ENCODE measurements around the gene PODNL1. TPM values are rescaled to one million over a fixed set of nuclear protein-coding genes. Genes with fewer than 3 reads are reported as not detected.

Gene PODNL1
- total RNA-seq, 3 donors from 2014 or later = 0.08 to 0.30 TPM; not detected in 1

DNA sequence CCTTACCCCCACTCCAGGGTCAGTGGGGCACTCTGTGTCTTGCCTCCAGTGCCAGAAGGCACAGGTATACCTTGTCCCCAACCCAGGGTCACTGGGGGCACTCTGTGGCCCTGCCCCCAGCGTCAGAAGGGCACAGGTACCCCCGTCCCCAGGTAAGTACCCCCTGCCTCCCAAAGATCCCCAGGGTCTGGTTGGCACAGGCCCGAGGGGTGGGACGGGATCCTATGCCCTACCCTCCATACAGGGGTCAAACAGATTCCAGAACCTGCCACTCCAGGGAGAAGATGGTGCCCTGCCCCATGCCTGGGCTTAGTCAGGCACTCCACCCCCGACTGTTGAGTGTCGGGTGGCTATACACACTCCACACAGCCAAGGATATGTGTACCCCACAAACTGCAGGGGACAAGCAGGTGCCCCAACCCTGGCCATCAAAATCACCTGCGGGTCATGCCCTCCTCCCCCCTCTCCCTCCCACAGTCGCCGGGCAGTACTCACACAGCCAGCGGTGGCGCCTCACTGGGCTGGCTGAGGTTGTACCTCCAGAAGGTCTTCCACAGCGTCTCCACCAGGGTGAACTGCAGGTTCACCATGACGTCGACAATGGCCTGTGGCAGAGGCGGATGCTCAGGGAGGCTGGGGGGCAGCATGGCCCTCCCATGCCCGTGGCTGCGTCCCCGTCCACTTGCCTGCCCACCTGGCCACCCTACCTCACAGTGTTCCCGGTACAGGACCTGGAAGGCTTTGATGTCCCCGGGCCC is 27.9 kb upstream of the PODNL1 start:
- H3K9me3 Mint-ChIP-seq = no peaks in the 10 kb centered on the region
- no peaks in the 10 kb centered on the region for H3K27me3 Mint-ChIP-seq (ENCODE audit: low read depth)
- no peaks in the 10 kb centered on the region for H3K4me1 Mint-ChIP-seq (ENCODE audit: low read depth)
- H3K36me3 Mint-ChIP-seq (ENCODE audit: insufficient read depth) = peaks cover 14% of the 10 kb centered on the region
- no peak overlapping the region for H3K4me3 Mint-ChIP-seq
- no peak for DNase-seq
- ATAC-seq = no peak

DNA sequence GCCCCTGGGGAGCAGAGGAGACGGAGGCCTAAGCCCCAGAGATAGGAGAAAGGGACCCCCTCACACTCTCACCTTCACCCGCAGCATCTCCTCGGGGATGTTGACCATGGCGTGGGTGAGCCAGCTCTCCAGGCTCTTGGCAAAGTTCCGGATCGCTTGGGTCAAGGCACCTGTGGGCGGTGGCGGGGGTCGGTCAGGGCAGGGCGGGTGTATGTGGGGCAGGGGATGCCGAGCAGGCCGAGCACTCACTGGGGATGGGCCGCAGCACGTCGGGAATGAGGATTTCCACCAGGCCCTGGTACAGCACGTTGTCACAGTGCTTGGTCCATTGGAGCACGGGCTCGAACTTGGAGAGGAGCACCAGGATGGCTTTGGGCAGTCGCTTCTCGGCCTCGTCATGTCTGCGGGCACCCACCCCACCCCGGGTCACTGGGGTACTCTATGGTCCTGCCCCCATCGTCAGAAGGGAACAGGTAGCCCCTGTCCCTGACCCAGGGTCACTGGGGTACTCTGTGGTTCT is 27.2 kb upstream of the PODNL1 start:
- H3K27me3 Mint-ChIP-seq (ENCODE audit: low read depth) = no peaks in the 10 kb centered on the region
- no peaks in the 10 kb centered on the region for H3K4me1 Mint-ChIP-seq (ENCODE audit: low read depth)
- H3K36me3 Mint-ChIP-seq (ENCODE audit: insufficient read depth) = peaks cover 16% of the 10 kb centered on the region
- H3K9me3 Mint-ChIP-seq = no peaks in the 10 kb centered on the region
- DNase-seq (no peak), ATAC-seq (no peak)
- no peak overlapping the region for H3K4me3 Mint-ChIP-seq

- no peak for ATAC-seq
- DNase-seq = no peak
- H3K27me3 Mint-ChIP-seq (ENCODE audit: low read depth) = no peaks in the 10 kb centered on the region
- no peak overlapping the region for H3K4me3 Mint-ChIP-seq
- no peaks in the 10 kb centered on the region for H3K9me3 Mint-ChIP-seq
- H3K4me1 Mint-ChIP-seq (ENCODE audit: low read depth) = no peaks in the 10 kb centered on the region
- peaks cover 17% of the 10 kb centered on the region for H3K36me3 Mint-ChIP-seq (ENCODE audit: insufficient read depth)
Observed at GRCh38 chr19:13964776-13965175, 26.6 kb upstream of the PODNL1 start.

DNA sequence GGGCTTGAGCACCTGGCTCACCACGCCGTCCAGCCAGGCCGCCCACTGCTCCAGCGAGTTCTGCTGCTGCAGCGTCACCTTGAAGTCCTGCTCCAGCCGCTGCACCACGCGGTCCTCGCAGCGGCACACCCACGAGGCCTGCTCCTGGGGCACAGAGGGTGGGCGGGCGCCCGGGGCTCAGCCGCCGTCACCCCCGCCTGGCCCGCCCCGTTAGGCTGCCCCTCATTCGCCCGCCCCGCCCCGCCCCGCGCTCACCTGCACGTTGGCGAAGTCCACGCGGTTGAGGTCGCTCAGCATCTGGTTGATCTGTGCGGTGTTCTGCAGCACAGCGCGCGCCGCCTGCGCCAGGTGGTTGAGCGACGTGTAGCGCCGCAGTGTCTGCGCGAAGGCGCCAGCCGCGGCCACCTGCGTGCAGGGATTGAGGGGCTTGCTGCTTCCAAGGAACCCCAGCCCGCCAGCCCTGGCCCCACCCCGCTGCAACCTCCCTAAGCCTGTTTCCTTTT is 25.4 kb upstream of the PODNL1 start:
- Mint-ChIP-seq H3K4me1 (ENCODE audit: low read depth) (no peaks in the 10 kb centered on the region), H3K4me3 (no peak overlapping the region), H3K9me3 (no peaks in the 10 kb centered on the region), H3K27me3 (ENCODE audit: low read depth) (no peaks in the 10 kb centered on the region), H3K36me3 (ENCODE audit: insufficient read depth) (peaks cover 13% of the 10 kb centered on the region)
- no peak for ATAC-seq
- no peak for DNase-seq

DNA sequence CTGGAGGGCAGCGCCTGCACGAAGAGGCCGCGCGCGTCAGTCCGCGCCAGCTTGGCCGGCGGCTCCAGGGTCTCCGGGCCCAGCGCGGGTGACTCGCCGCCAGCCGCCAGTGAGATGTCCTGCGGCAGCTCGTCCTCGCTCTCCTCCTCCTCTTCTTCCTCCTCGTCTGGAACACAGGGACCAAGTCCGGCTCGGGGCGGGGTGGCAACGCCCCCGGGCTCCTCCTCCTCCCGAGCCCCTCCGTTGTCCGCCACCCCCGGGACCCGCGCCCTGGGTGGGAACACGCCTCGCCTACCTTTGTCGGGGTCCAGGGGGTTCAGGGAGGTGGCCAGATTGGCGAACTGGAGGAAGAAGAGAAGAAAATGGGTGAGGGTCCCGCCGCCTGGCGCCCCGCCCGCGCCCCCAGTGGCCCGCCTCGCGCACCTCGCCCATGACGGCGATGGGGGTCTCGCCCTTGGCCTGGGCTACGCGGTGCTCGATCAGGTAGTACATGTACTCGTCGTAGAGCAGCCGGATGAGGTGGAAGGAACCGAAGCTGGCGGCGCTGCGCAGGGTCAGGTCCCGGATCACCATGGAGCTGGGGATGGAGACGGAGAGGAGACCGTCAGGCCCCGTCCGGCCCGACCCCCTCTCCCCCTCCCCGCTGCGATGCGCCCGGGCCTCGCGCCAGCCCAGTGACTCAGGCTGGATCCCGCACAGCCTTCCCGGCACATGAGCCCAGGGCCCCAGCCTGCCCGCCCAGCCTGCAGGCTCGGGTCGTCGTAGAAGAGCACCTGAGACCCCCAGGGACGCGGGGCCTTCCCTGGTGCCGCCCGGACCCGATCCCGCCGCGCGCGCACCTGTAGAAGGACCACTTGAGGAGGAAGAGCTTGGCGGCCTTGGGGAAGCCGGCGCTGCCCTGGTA is 24.7 kb upstream of the PODNL1 start:
- no peaks in the 10 kb centered on the region for H3K4me1 Mint-ChIP-seq (ENCODE audit: low read depth)
- H3K4me3 Mint-ChIP-seq = no peak overlapping the region
- peaks cover 13% of the 10 kb centered on the region for H3K36me3 Mint-ChIP-seq (ENCODE audit: insufficient read depth)
- H3K9me3 Mint-ChIP-seq = no peaks in the 10 kb centered on the region
- DNase-seq (no peak), ATAC-seq (no peak)
- H3K27me3 Mint-ChIP-seq (ENCODE audit: low read depth) = no peaks in the 10 kb centered on the region

GRCh38 chr19:13961826-13962698 is 23.8 kb upstream of the PODNL1 start:
- H3K9me3 Mint-ChIP-seq = no peaks in the 10 kb centered on the region
- H3K36me3 Mint-ChIP-seq (ENCODE audit: insufficient read depth) = peaks cover 13% of the 10 kb centered on the region
- ATAC-seq (no peak), DNase-seq (no peak)
- H3K27me3 Mint-ChIP-seq (ENCODE audit: low read depth) = no peaks in the 10 kb centered on the region
- no peaks in the 10 kb centered on the region for H3K4me1 Mint-ChIP-seq (ENCODE audit: low read depth)
- H3K4me3 Mint-ChIP-seq = no peak overlapping the region

- no peak overlapping the region for H3K4me3 Mint-ChIP-seq
- DNase-seq (no peak), ATAC-seq (no peak)
- peaks cover 16% of the 10 kb centered on the region for H3K36me3 Mint-ChIP-seq (ENCODE audit: insufficient read depth)
- H3K27me3 Mint-ChIP-seq (ENCODE audit: low read depth) = no peaks in the 10 kb centered on the region
- no peaks in the 10 kb centered on the region for H3K4me1 Mint-ChIP-seq (ENCODE audit: low read depth)
- H3K9me3 Mint-ChIP-seq = no peaks in the 10 kb centered on the region
Observed at GRCh38 chr19:13960863-13961784, 22.9 kb upstream of the PODNL1 start.

DNA sequence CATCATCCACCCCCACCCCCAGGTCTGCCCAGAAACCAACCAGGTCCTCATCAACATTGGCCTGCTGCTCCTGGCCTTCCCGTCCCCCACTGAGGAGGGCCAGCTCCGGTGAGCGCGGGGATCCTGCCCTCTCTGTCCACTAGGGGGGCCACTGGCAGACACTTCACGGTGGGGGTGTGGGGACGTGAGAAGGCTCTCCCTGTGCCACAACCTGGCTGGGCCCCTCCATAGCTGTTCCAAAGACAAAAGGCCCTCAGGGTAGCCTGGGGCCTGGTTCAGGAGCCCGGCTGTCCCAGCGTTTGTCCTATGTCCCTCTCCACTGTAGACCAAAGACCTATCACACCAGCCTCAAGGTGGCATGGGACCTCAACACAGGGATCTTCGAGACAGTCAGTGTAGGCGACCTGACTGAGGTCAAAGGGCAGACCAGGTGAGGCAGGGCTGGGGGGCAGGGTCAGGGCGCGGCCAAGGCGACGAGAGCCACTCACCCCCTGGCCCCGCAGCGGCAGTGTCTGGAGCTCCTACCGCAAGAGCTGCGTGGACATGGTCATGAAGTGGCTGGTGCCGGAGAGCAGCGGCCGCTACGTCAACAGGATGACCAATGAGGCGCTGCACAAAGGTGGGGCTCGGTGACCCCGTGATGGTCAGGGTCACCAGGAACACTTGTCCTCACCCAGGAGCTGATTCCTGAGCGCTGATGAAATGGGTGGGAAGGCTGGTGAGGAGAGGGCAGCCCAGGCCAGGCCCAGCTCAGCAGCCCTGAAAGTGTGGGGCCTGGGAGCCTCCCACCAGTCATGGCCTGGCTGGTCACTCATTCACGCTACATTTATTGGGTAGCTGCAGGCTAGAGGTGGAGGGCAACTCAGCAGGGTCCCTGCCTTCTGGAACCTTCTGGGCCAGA is 22.0 kb upstream of the PODNL1 start:
- Mint-ChIP-seq H3K4me3 (no peak overlapping the region), H3K27me3 (ENCODE audit: low read depth) (no peaks in the 10 kb centered on the region), H3K36me3 (ENCODE audit: insufficient read depth) (peaks cover 16% of the 10 kb centered on the region), H3K9me3 (no peaks in the 10 kb centered on the region), H3K4me1 (ENCODE audit: low read depth) (no peaks in the 10 kb centered on the region)
- ATAC-seq = peak; percentile 47 to 51
- no peak for DNase-seq

DNA sequence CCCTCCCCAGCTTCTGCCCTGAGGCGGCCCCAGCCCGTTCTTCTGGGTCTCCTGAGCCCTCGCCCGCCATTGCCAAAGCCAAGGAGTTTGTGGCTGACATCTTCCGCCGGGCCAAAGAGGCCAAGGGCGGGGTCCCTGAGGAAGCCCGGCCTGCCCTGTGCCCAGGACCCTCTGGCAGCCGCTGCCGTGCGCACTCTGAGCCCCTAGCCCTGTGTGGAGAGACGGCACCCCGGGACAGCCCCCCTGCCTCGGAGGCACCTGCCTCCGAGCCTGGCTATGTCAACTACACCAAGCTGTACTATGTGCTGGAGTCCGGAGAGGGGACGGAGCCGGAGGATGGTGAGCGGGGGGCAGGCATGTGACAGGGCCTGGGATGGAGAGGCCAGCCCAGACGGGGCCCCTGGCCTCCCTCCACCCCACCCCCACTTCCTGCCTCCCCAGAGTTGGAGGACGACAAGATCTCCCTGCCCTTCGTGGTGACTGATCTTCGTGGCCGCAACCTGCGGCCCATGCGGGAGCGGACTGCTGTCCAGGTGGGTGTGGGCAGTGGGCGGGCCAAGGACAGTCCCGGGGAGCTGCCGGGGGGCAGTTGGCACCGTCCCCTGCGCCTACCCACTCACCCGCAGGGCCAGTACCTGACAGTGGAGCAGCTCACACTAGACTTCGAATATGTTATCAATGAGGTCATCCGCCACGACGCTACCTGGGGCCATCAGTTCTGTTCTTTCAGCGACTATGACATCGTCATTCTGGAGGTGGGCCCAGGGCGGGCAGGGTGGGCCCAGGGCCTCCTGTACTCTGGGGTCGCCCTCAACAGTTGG is 21.1 kb upstream of the PODNL1 start:
- H3K4me3 Mint-ChIP-seq = no peak overlapping the region

DNA sequence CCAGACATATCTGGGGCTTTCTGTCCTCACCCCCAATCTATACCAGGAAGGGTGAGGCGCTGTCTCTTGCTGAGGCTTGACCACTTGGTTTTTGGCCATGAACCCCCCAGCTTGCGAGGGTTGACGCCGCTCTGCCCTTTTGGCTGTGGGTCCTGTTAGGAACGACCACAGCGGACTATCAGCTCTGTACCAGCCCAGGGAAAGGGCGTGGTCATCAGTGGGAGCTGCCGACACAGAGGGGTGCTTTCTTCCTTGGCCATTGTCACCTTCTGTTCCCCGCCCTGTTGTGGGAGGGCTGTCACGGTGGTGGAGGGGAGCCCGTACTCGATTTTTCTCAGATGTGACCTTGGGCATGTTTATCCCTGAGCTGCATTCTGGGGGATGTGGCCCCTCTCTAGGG is 19.8 kb upstream of the PODNL1 start:
- Mint-ChIP-seq H3K4me1 (ENCODE audit: low read depth) (peaks cover 12% of the 10 kb centered on the region), H3K4me3 (no peak overlapping the region), H3K27me3 (ENCODE audit: low read depth) (no peaks in the 10 kb centered on the region), H3K36me3 (ENCODE audit: insufficient read depth) (peaks cover 16% of the 10 kb centered on the region), H3K9me3 (no peaks in the 10 kb centered on the region)
- ATAC-seq (no peak), DNase-seq (no peak)

More for the DNA sequence above, 21.1 kb upstream of the PODNL1 start:
- ATAC-seq (no peak), DNase-seq (no peak)
- Mint-ChIP-seq H3K4me1 (ENCODE audit: low read depth) (peaks cover 3% of the 10 kb centered on the region), H3K36me3 (ENCODE audit: insufficient read depth) (peaks cover 17% of the 10 kb centered on the region), H3K27me3 (ENCODE audit: low read depth) (no peaks in the 10 kb centered on the region), H3K9me3 (no peaks in the 10 kb centered on the region)

DNA sequence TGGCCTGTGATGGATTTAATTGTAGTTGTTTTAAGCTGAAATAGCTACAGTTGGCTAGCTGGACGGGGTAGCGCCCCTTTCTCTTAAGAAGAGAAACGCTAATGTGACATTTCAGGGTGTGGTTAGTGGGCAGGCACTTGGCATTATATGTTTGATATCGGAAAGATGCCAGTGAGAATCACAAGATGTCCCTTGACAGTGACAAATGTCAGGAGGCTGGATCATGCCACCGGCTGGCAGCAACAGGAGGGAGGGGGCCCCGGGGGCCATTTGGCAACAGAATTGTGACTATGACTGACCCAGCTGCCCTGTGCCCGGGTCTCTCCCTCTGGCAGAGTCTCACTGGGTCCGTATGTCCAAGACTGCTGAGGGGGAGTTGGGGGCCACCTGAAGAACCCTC is 18.8 kb upstream of the PODNL1 start:
- H3K4me1 Mint-ChIP-seq (ENCODE audit: low read depth) = peaks cover 16% of the 10 kb centered on the region
- no peak overlapping the region for H3K4me3 Mint-ChIP-seq
- ATAC-seq (no peak), DNase-seq (no peak)
- H3K27me3 Mint-ChIP-seq (ENCODE audit: low read depth) = no peaks in the 10 kb centered on the region
- H3K9me3 Mint-ChIP-seq = no peaks in the 10 kb centered on the region
- H3K36me3 Mint-ChIP-seq (ENCODE audit: insufficient read depth) = peaks cover 16% of the 10 kb centered on the region

DNA sequence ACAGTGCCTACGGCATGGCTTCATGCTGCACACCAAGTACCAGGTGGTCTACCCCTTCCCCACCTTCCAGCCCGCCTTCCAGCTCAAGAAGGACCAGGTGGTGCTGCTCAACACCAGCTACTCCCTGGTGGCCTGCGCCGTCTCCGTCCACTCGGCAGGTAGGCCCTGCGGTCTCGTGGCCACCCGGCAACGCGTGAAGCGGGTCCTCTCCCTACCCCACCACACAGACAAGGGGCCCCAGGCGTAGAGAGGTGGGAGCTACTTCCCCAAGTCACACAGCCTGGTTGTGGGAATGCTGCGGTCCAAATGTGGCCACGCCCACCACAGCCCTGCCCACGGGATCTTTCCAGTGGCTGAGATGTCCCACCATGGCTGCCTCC is 18.1 kb upstream of the PODNL1 start:
- ATAC-seq (no peak), DNase-seq (no peak)
- H3K9me3 Mint-ChIP-seq = no peaks in the 10 kb centered on the region
- H3K27me3 Mint-ChIP-seq (ENCODE audit: low read depth) = no peaks in the 10 kb centered on the region
- no peak overlapping the region for H3K4me3 Mint-ChIP-seq
- H3K36me3 Mint-ChIP-seq (ENCODE audit: insufficient read depth) = peaks cover 11% of the 10 kb centered on the region
- H3K4me1 Mint-ChIP-seq (ENCODE audit: low read depth) = peaks cover 22% of the 10 kb centered on the region
